Jurkat, Clone E6-1 (cell line): ENCODE data around the gene TUBB.

Experiments
- DNase-seq: peaks from one replicate; pipeline ENCODE4 v3.0.0-alpha.2; 2011; ENCODE audit warnings: low read depth, low spot score
- H3K4me3 ChIP-seq: 2 replicates; pipeline ENCODE4 v1.5.1; 2011; ENCODE audit warnings: mild to moderate bottlenecking, low read length, control low read depth, moderate library complexity

TUBB gene

DNA sequence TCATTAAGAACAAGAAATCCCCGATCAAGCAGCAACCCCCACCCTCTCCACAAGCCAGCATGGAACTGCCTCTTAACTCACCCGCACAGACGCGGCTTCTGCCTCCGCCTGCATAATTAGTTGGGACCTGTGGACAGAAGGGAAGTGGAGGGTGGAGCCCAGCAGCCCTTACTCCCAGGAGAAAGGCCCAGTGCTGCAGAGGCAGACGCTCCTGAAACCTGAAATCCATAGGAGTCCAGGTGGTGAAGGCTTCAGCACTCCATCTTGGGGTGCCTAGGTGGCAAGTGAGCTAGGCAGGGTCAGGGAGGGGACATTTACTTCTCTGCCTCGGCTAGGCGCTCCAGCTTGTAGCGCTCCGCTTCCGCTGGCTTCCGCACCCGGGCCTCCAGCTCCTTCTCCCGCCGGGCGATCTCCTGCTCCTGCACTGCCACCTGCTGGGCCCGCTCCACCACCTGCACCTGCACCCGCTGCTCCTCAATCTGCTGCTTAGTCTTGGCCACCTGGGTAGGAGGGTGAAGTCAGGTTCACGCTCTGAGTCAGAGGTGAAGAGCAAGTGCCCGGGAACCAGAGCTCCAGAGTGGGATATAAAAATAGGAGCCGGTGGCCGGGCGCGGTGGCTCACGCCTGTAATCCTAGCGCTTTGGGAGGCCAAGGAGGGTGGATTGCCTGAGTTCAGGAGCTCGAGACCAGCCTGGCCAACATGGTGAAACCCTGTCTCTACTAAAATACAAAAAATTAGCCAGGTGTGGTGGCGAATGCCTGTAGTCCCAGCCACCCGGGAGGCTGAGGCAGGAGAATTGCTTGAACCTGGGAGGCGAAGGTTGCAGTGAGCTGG, 10.7 kb downstream of the TUBB start:
- peak overlapping the region; percentile 36 for H3K4me3 ChIP-seq
- DNase-seq, result peak; percentile 82

GRCh38 chr6:30732237-30732943, 12.2 kb downstream of the TUBB start:
- DNase-seq, result no peak
- H3K4me3 ChIP-seq, result no peak overlapping the region

- no peak for DNase-seq
- H3K4me3 ChIP-seq, result no peak overlapping the region
These were observed 15.6 kb downstream of the TUBB start for GRCh38 chr6:30735668-30736314.

DNA sequence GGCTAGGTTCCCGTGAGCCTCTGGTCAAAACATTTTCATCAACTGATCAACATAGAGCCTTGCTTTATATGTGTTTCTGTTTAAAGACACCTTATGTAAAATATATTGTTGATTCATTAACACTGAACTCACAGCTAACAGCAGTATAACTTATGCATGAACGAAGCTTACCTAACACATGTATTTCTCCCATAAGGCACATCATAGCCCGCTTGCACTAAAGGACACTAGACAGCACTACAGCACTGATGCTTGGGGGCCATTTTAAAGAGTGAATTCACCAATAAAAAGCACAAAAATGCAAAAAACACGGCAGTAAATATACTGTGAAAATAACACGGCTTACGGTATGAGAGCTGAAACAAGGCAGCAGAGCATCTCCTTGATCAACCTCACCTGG, 18.4 kb downstream of the TUBB start:
- DNase-seq, result no peak
- H3K4me3 ChIP-seq, result no peak overlapping the region

- H3K4me3 ChIP-seq, result no peak overlapping the region
- DNase-seq, result no peak
These were observed 20.4 kb downstream of the TUBB start for GRCh38 chr6:30740540-30740870.

GRCh38 chr6:30741063-30741779, 21.1 kb downstream of the TUBB start:
- H3K4me3 ChIP-seq, result peak overlapping the region; percentile 67
- no peak for DNase-seq

- peak overlapping the region; percentile 67 for H3K4me3 ChIP-seq
- DNase-seq, result no peak
These were observed 21.7 kb downstream of the TUBB start for GRCh38 chr6:30741789-30742315.

- peak within 1 kb of the TSS; percentile 67 for H3K4me3 ChIP-seq
- no peak for DNase-seq
These were observed 22.4 kb downstream of the TUBB start, which contains the start of gene FLOT1 for GRCh38 chr6:30742316-30743098. Gene FLOT1, minus strand, starts transcription at chr6:30742687. Its CDS starts 498 bp downstream, at chr6:30742189.

DNA sequence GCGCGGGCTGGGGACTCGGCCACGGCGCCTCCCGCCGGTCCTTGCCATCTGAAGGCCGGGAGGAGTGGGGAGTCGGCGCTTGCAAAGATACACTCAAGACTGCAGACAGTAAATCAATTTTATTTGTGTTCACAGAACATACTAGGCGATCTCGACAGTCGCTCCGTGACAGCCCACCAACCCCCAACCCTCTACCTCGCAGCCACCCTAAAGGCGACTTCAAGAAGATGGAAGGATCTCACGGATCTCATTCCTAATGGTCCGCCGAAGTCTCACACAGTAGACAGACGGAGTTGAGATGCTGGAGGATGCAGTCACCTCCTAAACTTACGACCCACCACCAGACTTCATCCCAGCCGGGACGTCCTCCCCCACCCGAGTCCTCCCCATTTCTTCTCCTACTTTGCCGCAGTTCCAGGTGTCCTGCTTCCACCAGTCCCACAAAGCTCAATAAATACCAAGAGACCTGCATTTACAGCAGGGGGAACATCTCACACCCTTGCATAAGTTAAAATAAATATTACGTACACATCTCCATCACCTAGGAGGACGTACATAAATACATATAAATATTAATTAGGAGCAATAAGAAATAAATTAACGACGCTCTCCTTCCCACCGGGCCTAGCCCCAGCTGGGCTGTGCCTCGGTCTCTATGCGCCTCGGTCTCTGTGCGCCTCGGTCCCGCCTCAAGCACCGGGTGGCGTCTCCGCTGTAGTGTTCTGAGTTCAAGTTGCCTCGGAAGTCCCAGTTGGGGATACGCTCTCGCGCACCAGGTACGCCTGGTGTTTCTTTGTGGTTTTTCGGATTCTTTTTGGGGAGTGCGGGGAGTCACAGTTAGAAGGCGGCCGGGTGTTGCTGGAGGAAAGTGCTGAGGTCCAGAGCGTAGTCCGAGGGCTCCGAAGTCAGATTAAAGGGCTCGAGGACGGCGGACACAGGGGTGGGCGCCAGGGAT, 23.2 kb downstream of the TUBB start:
- no peak for DNase-seq
- peak overlapping the region; percentile 67 for H3K4me3 ChIP-seq

DNA sequence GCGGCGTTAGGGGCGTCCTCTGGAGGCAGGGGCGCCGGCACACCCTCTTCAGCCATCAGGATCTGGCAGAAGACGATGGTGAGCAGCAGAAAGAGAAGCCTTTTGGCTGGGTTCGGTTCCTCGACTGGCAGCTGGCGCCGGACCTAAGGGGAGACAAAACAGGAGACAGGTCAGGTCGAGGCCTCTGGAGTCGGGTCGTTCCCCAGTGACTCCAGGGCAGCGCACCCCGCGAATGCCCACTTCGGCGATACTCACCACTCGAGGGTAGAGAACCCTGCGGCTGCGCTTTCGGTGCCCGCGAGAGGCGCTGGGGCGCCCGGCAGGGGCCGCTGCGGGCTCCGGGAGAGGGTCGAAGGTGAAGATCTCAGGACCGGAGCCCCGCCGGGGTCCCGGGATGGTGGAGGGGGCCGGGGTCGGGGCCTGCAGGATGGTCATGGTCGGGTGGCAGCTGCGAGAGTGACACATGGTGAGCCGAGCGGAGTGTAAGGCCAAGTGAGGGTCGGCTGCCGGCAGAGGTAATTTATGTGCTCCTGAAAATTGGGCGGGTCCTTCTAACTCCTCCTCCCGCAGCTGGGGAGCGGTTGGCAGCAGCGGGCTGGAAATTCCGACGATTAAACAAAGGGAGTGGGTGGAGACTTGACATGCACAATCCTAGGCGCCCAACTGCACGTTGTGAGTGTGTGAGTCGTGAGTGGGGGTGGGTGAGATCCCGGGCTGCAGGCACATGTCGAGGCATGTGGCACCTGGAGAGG, 24.1 kb downstream of the TUBB start, which contains the start of gene IER3:
IER3 (minus strand) TSS at position 494 of the 752 bp plus-strand sequence; CDS start at position 465, 29 bp downstream.
- H3K4me3 ChIP-seq, result peak within 1 kb of the TSS; percentile 67
- peak; percentile 89 for DNase-seq

GRCh38 chr6:30747300-30747687, 27.1 kb downstream of the TUBB start:
- H3K4me3 ChIP-seq, result no peak overlapping the region
- DNase-seq, result no peak

- no peak for DNase-seq
- H3K4me3 ChIP-seq, result no peak overlapping the region
These were observed 28.0 kb downstream of the TUBB start for GRCh38 chr6:30747902-30748769.

GRCh38 chr6:30748851-30749540, 28.8 kb downstream of the TUBB start:
- no peak overlapping the region for H3K4me3 ChIP-seq
- no peak for DNase-seq

DNA sequence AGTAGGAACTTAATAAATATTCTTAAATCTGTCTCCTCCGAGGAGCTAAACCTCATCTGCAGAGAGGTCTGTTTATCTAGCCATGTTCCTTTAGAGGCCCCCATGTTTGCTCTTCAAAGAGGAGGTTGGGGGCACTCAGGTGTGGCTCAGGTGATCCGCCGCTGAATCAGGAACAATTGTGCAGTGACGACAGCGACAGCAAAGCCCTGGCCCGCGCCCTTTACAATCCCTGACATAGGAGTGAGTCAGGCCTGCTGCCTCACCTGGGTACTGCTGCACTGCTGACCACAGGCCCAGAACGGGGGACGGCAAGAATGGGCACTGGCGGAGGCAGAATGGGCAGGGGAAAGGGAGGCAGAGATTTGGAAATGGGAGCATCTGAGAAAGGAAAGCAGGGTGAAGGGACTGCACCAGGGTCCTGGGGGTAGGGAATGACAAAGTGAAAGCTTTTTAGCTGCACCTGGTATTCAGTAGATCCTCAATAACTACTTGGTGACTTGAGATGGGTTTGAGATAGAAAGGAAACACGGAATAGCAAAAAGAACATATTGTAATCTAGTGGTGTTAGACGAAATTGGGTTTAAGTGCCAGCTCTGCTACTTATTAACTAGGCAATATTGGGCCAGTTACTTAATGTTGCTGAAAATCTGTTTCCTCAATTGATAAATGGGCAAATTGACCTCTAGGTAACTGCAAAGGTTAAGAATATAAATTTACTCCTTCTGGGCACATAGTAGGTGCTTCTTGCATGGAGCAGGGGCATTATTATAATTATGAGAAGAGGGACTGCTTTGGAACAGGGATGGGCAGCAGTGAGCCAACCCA, 29.6 kb downstream of the TUBB start:
- H3K4me3 ChIP-seq, result no peak overlapping the region
- DNase-seq, result no peak

- no peak for DNase-seq
These were observed 30.2 kb downstream of the TUBB start for GRCh38 chr6:30750379-30750668.

More at GRCh38 chr6:30750379-30750668, 30.2 kb downstream of the TUBB start:
- no peak overlapping the region for H3K4me3 ChIP-seq
